HL-60 (cell line): ENCODE results near the gene KCNMA1.

Experiments used
- GABPA ChIP-seq: IDR thresholded peaks from 2 replicates; pipeline ENCODE4 v1.6.1; 2012; ENCODE audit warnings: low read depth
- TF ChIP-seq, protein P1 (sequence below): IDR thresholded peaks from one replicate; pipeline ENCODE4 v1.5.1; 2011; ENCODE audit warnings: low read length, control low read depth, inconsistent platforms; ENCODE audit not compliant: insufficient read depth

DNA sequence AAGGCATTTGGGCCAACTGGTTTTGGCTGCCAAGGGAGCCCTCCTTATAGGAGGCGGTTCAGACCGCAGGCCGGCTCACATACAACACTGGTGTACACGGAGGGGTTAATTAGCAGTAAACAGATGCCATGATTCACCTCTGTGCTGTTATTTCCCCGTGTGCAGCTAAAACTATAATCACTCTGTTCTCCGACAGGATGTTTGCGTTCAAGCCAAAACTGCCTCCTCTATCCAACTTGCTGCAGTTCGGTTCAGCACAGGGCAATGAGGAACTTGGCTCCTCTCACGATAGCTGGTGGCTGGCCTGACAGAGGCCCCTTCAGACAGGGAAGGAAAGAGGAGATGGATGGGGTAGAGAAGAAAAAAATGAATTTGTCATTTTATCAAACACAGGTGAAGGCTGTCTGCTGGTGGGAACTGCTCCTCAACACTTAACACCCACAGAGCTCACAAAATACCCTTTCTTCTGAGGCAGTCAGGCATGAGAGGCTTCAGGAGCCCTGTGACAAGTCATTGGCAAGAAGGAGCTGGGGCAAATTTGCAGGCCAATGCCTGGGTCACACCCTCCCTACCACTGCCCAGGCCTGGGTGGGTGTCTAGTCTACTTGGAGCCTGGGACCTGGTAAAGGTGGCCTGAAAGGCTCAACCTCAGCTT lies 24.0 kb downstream of the KCNMA1 start:
- TF ChIP-seq, protein P1, sequence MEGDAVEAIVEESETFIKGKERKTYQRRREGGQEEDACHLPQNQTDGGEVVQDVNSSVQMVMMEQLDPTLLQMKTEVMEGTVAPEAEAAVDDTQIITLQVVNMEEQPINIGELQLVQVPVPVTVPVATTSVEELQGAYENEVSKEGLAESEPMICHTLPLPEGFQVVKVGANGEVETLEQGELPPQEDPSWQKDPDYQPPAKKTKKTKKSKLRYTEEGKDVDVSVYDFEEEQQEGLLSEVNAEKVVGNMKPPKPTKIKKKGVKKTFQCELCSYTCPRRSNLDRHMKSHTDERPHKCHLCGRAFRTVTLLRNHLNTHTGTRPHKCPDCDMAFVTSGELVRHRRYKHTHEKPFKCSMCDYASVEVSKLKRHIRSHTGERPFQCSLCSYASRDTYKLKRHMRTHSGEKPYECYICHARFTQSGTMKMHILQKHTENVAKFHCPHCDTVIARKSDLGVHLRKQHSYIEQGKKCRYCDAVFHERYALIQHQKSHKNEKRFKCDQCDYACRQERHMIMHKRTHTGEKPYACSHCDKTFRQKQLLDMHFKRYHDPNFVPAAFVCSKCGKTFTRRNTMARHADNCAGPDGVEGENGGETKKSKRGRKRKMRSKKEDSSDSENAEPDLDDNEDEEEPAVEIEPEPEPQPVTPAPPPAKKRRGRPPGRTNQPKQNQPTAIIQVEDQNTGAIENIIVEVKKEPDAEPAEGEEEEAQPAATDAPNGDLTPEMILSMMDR: no peak
- TF ChIP-seq GABPA: no peak
